HuH-7 (cell line): ENCODE results near the gene ZNF599.
"Not testable (repeated sequence)": the region's sequence is repeated elsewhere in the genome, so short reads cannot be mapped to it uniquely, and the experiment has no call there.

Experiments
- DNase-seq: peaks from one replicate; pipeline ENCODE4 v3.0.0; 2011; ENCODE audit warnings: low spot score

Gene ZNF599

DNA sequence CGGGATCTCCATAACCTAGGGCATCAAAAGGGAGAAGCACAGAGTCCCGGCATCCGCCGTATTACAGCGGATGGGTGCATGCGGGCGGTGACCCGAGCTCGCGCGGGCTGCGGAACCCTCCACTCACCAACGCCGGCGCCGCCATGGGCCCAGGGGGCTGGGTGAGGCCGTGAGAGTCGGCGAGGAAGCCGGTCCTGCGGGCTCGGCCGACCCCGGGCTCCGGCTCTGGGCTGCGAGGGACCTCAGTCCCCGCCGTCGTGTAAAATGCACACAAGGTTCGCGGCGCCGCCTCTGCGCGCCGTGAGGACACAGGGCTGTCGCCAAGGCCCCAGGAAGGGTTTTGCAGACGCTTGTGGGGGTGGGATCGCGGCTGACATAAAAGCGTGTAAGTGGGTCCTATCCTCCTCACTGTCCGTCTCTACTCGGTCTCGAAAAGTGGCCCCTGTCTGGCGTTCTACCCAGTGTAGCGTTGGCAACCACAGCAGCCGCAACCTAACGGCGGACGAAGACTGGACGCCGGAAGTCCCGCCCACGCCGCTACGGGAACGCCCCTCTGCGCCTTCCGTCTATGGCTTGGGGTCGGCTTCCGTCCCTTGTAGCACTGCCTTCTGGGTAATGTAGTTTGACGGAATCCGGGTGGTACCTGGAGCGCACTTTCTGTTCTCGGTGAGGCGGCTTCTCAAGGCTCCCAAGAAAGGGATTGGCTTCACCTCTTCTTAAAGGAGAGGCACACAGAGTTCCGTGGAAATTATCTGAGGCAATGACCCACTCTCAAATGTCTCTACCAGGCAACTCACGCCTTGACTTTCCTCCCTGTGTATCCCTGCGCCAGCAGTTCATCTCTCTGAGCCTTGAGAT lies at the start of gene ZNF599:
Gene ZNF599 (minus strand): TSS at position 519 of the 858 bp plus-strand sequence. CDS start 374 bp downstream, at position 145.
- peak; percentile 90 for DNase-seq

DNA sequence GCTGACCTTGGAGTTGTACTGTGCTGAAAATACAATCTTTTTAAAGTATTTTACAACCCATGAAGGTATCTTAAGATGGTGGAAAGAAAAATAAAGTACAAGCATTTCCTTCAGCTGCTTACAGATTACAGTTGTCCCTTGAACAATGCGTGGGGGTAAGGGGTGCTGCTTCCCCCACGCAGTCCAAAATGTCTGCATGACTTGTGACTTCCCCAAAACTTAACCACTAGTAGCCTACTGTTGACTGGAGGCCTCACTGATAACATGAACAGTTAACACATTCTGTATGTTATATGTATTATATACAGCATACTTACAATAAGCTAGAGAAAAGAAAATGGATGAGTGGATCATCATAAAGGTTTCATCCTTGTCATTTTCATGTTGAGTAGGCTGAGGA lies 45.3 kb upstream of the ZNF599 start:
- no peak for DNase-seq

DNA sequence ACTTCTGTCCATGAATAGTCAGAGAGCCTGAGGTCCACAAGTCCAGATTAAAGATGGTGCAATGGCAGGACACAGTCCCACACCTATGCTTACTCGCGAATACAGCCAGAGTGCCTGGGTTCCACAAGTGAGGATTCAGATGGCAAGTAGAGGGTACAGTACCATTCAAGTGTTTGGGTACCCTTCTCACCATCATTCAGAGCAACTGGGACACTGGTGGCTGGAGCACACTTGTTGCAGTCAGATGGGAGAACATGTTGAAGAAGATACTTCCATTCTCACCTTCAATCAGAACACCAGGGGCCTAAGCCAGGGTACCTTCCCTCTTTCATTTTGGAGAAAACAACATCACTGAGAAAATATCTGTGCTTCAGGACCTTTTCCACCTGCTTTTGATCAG lies 43.7 kb upstream of the ZNF599 start:
- DNase-seq: no peak

DNA sequence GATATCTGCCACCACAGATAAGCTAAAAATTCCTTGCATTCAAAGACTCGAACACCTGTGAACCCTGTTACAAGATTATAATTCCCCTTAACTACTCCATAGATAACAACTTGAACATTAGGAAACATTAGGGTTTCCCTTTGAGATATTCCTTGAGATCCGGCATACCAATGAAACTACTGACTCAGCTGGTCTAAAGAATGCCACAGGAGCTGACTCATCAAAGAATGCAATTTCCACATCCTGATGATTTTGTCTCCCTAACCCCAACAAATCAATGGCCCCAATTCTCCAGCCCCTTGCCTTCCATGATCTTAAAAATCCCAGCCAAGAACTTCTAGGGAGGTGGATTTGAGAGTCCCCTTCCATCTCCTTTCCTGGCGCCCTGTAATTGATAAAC lies 35.6 kb upstream of the ZNF599 start:
- DNase-seq: no peak

GRCh38 chr19:34806976-34807860 lies 34.2 kb upstream of the ZNF599 start:
- no peak for DNase-seq

GRCh38 chr19:34804115-34804514 lies 31.1 kb upstream of the ZNF599 start:
- no peak for DNase-seq

DNA sequence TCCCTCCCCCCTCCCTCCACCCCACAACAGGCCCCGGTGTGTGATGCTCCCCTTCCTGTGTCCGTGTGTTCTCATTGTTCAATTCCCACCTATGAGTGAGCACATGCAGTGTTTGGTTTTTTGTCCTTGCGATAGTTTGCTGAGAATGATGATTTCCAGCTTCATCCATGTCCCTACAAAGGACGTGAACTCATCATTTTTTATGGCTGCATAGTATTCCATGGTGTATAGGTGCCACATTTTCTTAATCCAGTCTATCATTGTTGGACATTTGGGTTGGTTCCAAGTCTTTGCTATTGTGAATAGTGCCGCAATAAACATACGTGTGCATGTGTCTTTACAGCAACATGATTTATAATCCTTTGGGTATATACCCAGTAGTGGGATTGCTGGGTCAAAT lies 23.9 kb upstream of the ZNF599 start:
- not testable (repeated sequence) for DNase-seq

DNA sequence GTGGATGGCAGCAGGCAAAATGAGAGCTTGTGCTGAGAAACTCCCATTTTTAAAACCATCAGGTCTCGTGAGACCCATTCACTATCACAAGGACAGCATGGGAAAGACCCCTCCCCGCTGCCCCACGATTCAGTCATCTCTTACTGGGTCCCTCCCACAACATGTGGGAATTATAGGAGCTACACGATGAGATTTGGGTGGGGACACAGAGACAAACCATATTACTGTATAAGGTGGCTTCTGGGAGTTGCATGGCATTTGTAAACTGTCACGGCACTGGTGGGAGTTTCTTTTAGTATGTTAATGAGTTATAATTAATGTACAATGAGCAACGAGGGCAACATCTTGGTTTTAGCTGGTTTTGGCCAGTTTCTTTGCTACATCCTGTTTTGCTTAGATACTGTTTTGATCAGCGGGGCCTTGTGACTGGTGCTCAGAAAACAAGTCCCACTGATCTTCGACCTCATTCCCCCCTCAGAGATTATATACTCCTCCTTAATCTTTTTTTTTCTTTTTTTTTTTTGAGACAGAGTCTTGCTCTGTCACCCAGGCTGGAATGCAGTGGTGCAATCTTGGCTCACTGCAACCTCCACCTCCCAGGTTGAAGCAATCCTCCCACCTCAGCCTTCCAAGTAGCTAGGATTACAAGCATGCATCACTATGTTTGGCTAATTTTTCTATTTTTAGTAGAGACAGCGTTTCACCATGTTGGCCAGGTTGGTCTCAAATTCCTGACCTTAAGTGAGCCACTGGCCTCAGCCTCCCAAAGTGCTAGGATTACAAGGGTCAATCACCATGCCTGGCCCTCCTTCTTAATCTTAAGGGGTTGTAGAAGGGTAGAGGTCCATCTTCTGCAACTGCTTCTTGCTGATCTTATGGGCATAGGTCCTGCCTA lies 21.3 kb upstream of the ZNF599 start:
- DNase-seq: no peak

GRCh38 chr19:34793565-34793964 lies 20.6 kb upstream of the ZNF599 start:
- no peak for DNase-seq

GRCh38 chr19:34788074-34788473 lies 15.1 kb upstream of the ZNF599 start:
- DNase-seq: no peak

GRCh38 chr19:34787059-34787824 lies 14.2 kb upstream of the ZNF599 start:
- DNase-seq: no peak

GRCh38 chr19:34786236-34786635 lies 13.2 kb upstream of the ZNF599 start:
- DNase-seq: no peak

DNA sequence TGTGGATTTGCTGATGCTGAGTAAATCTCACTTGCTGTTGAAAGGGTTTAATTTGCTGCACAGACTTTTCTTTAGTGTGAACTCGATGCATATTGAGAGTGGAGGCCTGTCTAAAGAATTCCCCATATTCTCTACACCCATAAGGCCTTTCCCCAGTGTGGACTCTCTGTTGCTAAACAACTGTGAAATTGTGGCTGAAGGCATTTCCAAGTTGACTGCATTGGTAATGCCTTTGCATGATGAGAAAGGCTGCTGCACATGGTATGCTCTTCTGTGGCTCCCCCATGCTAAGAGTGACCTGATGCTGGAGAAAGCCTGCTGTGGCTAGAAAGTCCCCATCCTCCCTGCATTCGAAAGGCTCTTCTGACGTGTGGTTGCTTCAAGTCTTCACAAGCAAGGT lies 6.6 kb upstream of the ZNF599 start:
- DNase-seq: no peak

- no peak for DNase-seq
These were observed 5.3 kb upstream of the ZNF599 start for GRCh38 chr19:34778342-34778741.

DNA sequence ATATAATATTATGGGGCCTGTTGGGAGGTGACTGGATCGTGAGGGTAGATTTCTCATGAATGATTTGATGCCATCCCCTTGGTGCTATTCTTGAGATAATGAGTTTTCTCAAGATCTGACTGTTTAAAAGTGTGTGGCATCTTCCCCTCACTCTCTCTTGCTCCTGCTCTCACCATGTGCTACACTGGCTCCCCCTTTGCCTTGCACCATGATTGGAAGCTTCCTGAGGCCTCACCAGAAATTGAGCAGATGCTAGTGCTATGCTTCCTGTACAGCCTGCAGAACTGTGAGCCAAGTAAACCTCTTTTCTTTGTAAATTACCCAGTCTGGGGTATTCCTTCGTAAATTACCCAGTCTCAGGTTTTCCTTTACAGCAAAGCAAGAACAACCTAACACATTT lies 1.8 kb upstream of the ZNF599 start:
- DNase-seq: no peak

- no peak for DNase-seq
These were observed 495 bp upstream of the ZNF599 start for GRCh38 chr19:34773555-34773864.

GRCh38 chr19:34767951-34768350 lies 5.1 kb downstream of the ZNF599 start:
- DNase-seq: no peak

DNA sequence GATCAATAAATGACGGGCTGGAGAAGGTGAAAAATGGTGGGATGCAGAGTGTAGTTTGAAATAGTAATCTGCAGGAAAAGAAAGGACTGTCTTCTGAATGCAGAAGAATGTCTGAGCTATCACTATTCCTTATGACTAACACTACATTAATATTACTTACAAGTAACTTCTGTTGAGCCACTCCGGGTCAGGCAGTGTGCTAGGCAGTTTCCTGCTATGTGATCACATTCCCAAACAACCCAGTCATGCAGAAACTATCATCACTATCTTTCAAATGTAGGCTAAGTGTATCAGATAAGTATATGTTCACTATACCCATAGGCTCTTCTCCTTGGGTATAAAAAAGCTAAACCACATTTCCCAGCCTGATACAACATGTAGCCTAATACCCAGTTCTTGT lies 6.6 kb downstream of the ZNF599 start:
- DNase-seq: no peak

GRCh38 chr19:34759218-34759917 lies 13.6 kb downstream of the ZNF599 start:
- no peak for DNase-seq

DNA sequence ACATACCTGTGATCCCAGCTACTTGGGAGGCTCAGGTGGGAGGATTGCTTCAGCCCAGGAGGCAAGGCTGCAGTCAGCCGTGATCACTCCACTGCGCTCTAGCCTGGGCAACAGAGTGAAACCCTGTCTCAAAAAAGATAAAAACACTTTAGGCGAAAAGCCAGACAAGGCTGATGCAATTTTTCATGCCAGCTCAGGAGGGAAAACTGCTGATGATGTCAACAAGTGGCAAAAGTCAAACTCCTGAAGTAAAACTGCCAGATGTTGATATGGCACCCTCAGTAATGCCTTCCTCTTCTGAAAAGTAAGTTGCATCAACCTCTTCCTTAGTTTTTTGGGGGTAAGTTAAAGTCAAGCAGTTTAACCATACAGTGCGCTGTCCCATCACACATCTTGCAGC lies 15.6 kb downstream of the ZNF599 start:
- DNase-seq: no peak
